ENCODE results near the gene FAM181A. TPM values are rescaled to one million over a fixed set of nuclear protein-coding genes. Genes with fewer than 3 reads are reported as not detected.

Gene FAM181A
- total RNA-seq, 3 donors from 2014 or later, result not detected

DNA sequence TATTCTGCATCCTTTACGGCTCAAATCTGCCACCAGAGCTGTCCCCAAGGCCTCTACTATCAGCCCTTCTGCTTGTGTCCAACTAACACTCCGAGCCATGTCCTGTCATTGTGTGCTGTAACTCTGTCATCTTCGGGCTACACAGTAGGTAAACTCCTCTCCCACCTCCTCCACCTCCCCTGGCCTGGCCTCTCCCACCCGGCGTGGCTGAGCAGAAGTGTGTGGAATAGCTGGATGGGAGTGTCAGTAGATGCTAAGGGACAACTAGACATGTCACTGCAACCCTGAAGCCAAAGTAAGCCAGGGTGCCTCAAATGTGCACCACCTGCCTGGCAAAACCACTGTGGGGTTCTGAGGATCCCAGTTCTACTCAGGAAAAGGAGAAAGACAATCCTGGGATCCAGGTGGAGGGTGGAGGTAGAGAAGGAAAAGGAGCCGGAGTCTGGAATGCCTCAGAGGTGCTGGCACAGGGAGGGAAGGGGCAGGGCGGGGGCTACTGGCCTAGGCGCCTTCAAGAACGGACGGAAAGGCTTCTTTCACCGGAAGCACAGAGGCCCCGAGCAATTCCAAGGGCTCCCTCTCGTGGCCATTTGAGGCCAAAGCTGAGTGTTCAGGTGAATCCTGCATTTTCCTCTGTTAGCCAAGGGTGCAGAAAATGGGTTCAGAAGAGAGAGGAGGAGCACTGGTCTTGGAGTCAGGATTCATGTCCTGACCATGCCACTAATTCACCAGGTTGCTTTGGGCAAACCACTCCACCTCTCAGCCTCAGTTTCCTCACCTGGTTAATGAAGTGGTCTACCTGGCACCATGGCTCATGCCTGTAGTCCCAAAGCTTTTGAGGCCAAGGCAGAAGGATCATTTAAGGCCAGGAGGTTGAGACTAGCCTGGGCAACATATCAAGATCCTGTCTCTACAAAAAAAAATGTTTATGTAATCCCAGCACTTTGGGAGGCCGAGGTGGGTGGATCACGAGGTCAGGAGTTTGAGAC lies 20.5 kb upstream of the FAM181A start:
- peak; percentile 63 for TF ChIP-seq CTCF (IDR thresholded peaks at IDR 0.05)
- H3K4me3 ChIP-seq, result no peak overlapping the region

DNA sequence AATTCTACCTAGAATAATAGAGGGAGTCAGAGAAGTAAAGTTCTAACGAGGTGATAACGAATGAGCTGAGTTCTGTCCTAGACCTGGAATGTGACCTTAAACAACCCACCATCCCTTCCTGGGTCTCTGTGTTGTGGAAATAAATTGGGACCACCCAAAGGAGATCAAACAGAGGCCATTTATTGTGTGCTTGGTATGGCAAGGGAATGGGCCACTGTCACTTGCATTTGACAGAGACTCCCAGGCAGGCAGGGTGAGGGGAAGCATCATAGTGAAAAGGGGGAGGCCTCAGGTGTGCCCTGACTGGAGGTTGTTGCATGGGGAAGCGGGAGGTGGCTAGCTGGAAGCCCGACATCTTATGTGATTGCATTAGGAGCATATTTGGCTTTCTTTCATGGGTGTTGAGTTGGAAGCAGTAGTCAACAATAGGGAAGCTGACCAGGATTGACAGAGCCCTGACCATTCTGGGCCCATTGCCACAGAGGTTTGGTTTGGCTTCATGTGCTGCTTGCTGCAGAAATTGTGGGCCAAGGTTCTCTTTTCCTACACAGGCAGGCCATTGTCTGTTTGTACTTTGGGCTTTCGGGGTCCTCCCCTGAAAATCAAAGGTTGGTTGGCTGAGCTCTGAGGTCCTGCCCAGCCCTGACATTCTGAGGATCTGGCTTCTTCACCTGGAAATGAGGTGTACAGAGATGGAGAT lies 17.6 kb upstream of the FAM181A start:
- ATAC-seq (no peak), DNase-seq (no peak)
- no peak for TF ChIP-seq CTCF (IDR thresholded peaks at IDR 0.05)
- no peak overlapping the region for H3K4me3 ChIP-seq
- no peaks in the 10 kb centered on the region for H3K9me3 ChIP-seq
- H3K4me1 ChIP-seq (ENCODE audit: low read depth), result no peaks in the 10 kb centered on the region
- no peaks in the 10 kb centered on the region for H3K36me3 ChIP-seq (ENCODE audit: low read depth)
- intact Hi-C loops (cut with DNase I, micrococcal nuclease), result loop anchor here in 1 of 2 donors (5.0 kb wide), 1 partner anchor 257 kb away; no protein-coding TSS in a partner anchor

More for the DNA sequence above, 20.5 kb upstream of the FAM181A start:
- intact Hi-C loops (cut with DNase I, micrococcal nuclease), result loop anchor here in 1 of 2 donors (5.0 kb wide), 1 partner anchor 254 kb away; no protein-coding TSS in a partner anchor
- ATAC-seq (peak; percentile 78), DNase-seq (peak in 2 of 3 donors; percentile 66 to 75)
- Histone ChIP-seq H3K4me1 (ENCODE audit: low read depth) (no peaks in the 10 kb centered on the region), H3K9me3 (no peaks in the 10 kb centered on the region), H3K36me3 (ENCODE audit: low read depth) (no peaks in the 10 kb centered on the region)

- Histone ChIP-seq H3K36me3 (ENCODE audit: low read depth) (no peaks in the 10 kb centered on the region), H3K4me3 (no peak overlapping the region), H3K9me3 (no peaks in the 10 kb centered on the region), H3K4me1 (ENCODE audit: low read depth) (no peaks in the 10 kb centered on the region)
- no peak for ATAC-seq
- no peak for TF ChIP-seq CTCF (IDR thresholded peaks at IDR 0.05)
- no peak for DNase-seq
- intact Hi-C loops (cut with DNase I, micrococcal nuclease), result no loop called here
These were observed 15.0 kb upstream of the FAM181A start for GRCh38 chr14:93911975-93912615.

GRCh38 chr14:93912782-93913181 lies 14.4 kb upstream of the FAM181A start:
- Histone ChIP-seq H3K9me3 (no peaks in the 10 kb centered on the region), H3K36me3 (ENCODE audit: low read depth) (no peaks in the 10 kb centered on the region), H3K4me1 (ENCODE audit: low read depth) (no peaks in the 10 kb centered on the region), H3K4me3 (no peak overlapping the region)
- no peak for TF ChIP-seq CTCF (IDR thresholded peaks at IDR 0.05)
- DNase-seq (no peak), ATAC-seq (no peak)
- intact Hi-C loops (cut with DNase I, micrococcal nuclease), result no loop called here

- intact Hi-C loops (cut with DNase I, micrococcal nuclease), result no loop called here
These were observed 12.9 kb upstream of the FAM181A start for GRCh38 chr14:93914278-93914677.

More at GRCh38 chr14:93914278-93914677, 12.9 kb upstream of the FAM181A start:
- Histone ChIP-seq H3K9me3 (no peaks in the 10 kb centered on the region), H3K4me3 (no peak overlapping the region), H3K36me3 (ENCODE audit: low read depth) (no peaks in the 10 kb centered on the region), H3K4me1 (ENCODE audit: low read depth) (no peaks in the 10 kb centered on the region)
- no peak for DNase-seq
- no peak for TF ChIP-seq CTCF (IDR thresholded peaks at IDR 0.05)
- no peak for ATAC-seq

Data from mucosa of descending colon (tissue), 3 donors.